ENCODE results near the gene MORN2.

DNA sequence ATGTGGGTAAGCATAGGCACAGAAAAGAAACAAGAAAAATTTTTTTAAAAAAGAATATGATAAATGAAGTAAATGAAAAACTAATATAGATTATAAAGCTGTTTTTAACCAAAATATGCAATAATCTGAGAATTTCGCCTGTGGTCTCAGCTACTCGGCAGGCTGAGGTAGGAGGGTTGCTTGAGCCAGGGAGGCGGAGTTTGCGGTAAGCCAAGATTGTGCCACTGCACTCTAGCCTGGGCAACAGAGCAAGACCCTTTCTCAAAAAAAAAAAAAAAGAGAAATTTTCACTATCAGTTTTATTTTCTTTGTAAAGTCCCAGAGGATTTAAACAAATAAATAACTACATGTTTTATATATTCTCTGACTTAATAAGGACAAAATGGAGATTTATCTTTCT lies 47.3 kb upstream of the MORN2 start:
- no peak for TF ChIP-seq CTCF (IDR thresholded peaks at IDR 0.05)
- TF ChIP-seq MAFK (IDR thresholded peaks at IDR 0.05; ENCODE audit: partially characterized antibody), result no peak
- TF ChIP-seq FOSL2 (IDR thresholded peaks at IDR 0.05), result no peak
- no peak for TF ChIP-seq FOSL2 (CRISPR knock-in tag; IDR thresholded peaks at IDR 0.05)
- no peak for TF ChIP-seq PHF8 (IDR thresholded peaks at IDR 0.05; ENCODE audit: borderline replicate concordance, low read depth)
- no peak for TF ChIP-seq NPAS2 (CRISPR knock-in tag; IDR thresholded peaks at IDR 0.05; ENCODE audit: borderline replicate concordance)
- no peak for TF ChIP-seq EP300 (IDR thresholded peaks at IDR 0.05)
- TF ChIP-seq KDM1A (IDR thresholded peaks at IDR 0.05; ENCODE audit: low read depth), result no peak
- TF ChIP-seq POLR2AphosphoS2 (conservative IDR thresholded peaks at IDR 0.05; ENCODE audit: low read length), result no peak
- TF ChIP-seq TP53 (CRISPR knock-in tag; IDR thresholded peaks at IDR 0.05), result no peak
